Measurements from ENCODE around the gene DAAM1.

DNA sequence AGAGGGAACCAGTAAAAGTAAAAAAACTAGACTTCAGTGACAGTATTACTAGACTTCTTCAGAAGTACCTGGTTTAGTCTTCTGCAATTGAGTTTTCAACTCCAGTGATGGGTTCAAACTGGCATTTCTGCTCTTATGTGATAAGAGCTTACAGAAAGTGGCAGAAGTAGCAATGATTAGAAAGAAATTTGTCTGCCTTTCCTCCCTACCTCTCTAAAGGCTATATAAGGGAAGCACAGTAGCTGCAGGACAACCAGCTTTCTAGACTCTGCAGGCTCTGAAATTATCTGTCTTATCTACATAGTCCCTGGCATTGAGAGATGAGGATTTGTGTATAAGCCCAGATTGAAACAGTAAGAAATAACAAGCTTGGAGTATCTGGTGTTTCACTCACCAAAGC is 107.5 kb downstream of the DAAM1 start:
- TF ChIP-seq, protein P1, sequence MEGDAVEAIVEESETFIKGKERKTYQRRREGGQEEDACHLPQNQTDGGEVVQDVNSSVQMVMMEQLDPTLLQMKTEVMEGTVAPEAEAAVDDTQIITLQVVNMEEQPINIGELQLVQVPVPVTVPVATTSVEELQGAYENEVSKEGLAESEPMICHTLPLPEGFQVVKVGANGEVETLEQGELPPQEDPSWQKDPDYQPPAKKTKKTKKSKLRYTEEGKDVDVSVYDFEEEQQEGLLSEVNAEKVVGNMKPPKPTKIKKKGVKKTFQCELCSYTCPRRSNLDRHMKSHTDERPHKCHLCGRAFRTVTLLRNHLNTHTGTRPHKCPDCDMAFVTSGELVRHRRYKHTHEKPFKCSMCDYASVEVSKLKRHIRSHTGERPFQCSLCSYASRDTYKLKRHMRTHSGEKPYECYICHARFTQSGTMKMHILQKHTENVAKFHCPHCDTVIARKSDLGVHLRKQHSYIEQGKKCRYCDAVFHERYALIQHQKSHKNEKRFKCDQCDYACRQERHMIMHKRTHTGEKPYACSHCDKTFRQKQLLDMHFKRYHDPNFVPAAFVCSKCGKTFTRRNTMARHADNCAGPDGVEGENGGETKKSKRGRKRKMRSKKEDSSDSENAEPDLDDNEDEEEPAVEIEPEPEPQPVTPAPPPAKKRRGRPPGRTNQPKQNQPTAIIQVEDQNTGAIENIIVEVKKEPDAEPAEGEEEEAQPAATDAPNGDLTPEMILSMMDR (IDR thresholded peaks at IDR 0.05): no peak
- TF ChIP-seq USF1 (CRISPR knock-in tag; IDR thresholded peaks at IDR 0.05) (no peak), NR2C2 (CRISPR knock-in tag; IDR thresholded peaks at IDR 0.05) (no peak), FOXP1 (CRISPR knock-in tag; IDR thresholded peaks at IDR 0.05; ENCODE audit: borderline replicate concordance) (no peak), MAX (CRISPR knock-in tag; IDR thresholded peaks at IDR 0.05) (no peak)
- TF ChIP-seq, protein P2, sequence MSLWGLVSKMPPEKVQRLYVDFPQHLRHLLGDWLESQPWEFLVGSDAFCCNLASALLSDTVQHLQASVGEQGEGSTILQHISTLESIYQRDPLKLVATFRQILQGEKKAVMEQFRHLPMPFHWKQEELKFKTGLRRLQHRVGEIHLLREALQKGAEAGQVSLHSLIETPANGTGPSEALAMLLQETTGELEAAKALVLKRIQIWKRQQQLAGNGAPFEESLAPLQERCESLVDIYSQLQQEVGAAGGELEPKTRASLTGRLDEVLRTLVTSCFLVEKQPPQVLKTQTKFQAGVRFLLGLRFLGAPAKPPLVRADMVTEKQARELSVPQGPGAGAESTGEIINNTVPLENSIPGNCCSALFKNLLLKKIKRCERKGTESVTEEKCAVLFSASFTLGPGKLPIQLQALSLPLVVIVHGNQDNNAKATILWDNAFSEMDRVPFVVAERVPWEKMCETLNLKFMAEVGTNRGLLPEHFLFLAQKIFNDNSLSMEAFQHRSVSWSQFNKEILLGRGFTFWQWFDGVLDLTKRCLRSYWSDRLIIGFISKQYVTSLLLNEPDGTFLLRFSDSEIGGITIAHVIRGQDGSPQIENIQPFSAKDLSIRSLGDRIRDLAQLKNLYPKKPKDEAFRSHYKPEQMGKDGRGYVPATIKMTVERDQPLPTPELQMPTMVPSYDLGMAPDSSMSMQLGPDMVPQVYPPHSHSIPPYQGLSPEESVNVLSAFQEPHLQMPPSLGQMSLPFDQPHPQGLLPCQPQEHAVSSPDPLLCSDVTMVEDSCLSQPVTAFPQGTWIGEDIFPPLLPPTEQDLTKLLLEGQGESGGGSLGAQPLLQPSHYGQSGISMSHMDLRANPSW (CRISPR knock-in tag; conservative IDR thresholded peaks at IDR 0.05; ENCODE audit: low read depth): no peak
- TF ChIP-seq, protein P3, sequence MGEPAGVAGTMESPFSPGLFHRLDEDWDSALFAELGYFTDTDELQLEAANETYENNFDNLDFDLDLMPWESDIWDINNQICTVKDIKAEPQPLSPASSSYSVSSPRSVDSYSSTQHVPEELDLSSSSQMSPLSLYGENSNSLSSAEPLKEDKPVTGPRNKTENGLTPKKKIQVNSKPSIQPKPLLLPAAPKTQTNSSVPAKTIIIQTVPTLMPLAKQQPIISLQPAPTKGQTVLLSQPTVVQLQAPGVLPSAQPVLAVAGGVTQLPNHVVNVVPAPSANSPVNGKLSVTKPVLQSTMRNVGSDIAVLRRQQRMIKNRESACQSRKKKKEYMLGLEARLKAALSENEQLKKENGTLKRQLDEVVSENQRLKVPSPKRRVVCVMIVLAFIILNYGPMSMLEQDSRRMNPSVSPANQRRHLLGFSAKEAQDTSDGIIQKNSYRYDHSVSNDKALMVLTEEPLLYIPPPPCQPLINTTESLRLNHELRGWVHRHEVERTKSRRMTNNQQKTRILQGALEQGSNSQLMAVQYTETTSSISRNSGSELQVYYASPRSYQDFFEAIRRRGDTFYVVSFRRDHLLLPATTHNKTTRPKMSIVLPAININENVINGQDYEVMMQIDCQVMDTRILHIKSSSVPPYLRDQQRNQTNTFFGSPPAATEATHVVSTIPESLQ (CRISPR knock-in tag; IDR thresholded peaks at IDR 0.05): no peak
